ENCODE results near the gene GDE1. TPM values are rescaled to one million over a fixed set of nuclear protein-coding genes. Genes with fewer than 3 reads are reported as not detected.

The GDE1 gene
- total RNA-seq, 1 donor from 2014 or later = 126 TPM

DNA sequence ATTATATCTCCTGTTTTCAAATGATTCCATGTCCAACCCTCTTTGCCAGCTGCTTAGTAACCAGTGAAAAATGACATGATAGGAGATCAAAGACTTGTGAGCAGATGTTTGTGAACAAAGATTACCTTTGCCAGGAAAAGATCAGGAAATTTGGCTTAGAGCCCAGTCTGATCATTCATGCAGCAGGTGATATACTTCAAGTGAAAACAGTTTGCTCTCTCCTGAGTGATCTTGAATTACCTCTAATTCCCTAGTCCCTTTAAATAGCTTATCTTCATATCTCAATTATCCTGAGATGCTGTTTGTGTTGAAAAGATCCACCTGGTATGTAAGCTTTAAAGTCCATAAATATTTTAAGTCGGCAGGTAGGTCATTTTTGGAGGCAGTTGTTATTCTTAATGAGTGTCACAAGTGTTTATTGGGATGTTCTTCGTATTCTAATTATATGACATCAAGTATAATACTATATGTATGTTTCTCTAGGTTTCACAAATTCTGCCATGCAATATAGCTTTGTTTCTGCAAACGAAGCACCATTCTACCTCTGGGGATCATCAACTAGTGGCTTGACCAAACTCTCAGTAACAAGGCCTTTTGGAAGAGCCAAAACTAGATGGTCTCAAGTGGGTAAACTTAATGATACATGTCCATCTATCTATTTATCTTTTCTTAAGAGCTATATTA lies 20.4 kb upstream of the GDE1 start:
- intact Hi-C loops (cut with micrococcal nuclease) = no loop called here

DNA sequence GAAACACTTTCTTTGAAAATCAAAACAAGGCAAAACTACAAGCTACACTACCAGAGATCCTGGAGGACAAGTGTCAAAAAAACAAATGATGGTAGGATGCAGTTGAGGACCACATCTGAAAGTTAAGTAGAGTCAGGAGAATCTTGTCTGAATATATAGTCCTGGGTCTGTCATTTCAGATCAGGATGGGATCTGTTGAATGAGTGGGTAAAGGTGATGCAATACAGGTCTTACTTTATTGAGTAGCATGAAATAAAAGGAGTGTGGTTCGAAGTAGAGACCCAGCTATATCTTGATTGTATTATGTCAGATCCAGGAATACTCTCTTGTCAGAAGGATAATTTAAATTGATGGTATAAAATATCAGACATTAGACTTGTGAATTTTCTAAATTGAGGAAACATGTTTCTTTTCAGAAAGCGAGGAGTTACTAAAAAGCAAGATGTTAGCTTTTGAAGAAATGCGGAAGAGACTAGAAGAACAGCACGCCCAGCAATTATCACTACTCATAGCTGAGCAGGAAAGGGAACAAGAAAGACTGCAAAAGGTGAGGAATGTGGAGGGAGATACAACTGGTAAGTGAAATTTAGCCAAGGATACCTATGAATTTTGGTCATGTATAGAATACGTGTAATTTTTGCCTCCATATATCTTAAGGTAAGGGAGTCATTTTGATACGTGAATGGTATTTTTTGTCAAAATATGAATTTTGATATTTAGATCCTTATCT lies 18.5 kb upstream of the GDE1 start:
- H3K4me1 ChIP-seq = no peaks in the 10 kb centered on the region
- H3K27me3 ChIP-seq (ENCODE audit: low read depth) = no peaks in the 10 kb centered on the region
- no peak overlapping the region for H3K4me3 ChIP-seq
- H3K9me3 ChIP-seq (replicated peaks) = no peaks in the 10 kb centered on the region
- DNase-seq = no peak
- peaks cover 80% of the 10 kb centered on the region for H3K36me3 ChIP-seq
- H3K27ac ChIP-seq (replicated peaks) = no peak overlapping the region
- TF ChIP-seq, protein P1, sequence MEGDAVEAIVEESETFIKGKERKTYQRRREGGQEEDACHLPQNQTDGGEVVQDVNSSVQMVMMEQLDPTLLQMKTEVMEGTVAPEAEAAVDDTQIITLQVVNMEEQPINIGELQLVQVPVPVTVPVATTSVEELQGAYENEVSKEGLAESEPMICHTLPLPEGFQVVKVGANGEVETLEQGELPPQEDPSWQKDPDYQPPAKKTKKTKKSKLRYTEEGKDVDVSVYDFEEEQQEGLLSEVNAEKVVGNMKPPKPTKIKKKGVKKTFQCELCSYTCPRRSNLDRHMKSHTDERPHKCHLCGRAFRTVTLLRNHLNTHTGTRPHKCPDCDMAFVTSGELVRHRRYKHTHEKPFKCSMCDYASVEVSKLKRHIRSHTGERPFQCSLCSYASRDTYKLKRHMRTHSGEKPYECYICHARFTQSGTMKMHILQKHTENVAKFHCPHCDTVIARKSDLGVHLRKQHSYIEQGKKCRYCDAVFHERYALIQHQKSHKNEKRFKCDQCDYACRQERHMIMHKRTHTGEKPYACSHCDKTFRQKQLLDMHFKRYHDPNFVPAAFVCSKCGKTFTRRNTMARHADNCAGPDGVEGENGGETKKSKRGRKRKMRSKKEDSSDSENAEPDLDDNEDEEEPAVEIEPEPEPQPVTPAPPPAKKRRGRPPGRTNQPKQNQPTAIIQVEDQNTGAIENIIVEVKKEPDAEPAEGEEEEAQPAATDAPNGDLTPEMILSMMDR (IDR thresholded peaks at IDR 0.05; ENCODE audit: borderline replicate concordance) = no peak
- intact Hi-C loops (cut with micrococcal nuclease) = no loop called here

More for the DNA sequence above, 20.4 kb upstream of the GDE1 start:
- H3K4me1 ChIP-seq = no peaks in the 10 kb centered on the region
- TF ChIP-seq, protein P1 (IDR thresholded peaks at IDR 0.05; ENCODE audit: borderline replicate concordance) = no peak
- DNase-seq = no peak
- no peak overlapping the region for H3K27ac ChIP-seq (replicated peaks)
- H3K9me3 ChIP-seq (replicated peaks) = no peaks in the 10 kb centered on the region
- H3K4me3 ChIP-seq = no peak overlapping the region
- peaks cover 83% of the 10 kb centered on the region for H3K36me3 ChIP-seq
- no peaks in the 10 kb centered on the region for H3K27me3 ChIP-seq (ENCODE audit: low read depth)

DNA sequence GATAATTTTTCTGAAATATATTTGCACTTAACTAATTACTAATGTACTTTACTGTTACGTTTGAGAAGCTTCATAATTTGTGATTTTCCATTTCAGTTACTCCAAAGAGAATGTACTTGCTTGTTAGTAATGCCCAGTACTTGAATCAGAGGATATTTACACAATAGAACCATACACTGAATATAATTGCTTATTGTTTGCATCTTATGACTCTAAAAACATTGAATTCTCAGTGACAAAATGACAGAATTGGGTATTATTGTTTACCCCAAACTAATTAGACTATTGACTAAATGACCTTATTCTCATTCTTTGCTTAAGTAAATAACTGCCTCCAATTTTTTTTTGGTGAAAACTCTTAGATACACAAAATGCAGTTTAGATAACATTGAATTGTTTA lies 10.7 kb upstream of the GDE1 start:
- no peak overlapping the region for H3K4me3 ChIP-seq
- TF ChIP-seq, protein P1 (IDR thresholded peaks at IDR 0.05; ENCODE audit: borderline replicate concordance) = no peak
- H3K9me3 ChIP-seq (replicated peaks) = no peaks in the 10 kb centered on the region
- DNase-seq = no peak
- no peak overlapping the region for H3K27ac ChIP-seq (replicated peaks)
- no peaks in the 10 kb centered on the region for H3K4me1 ChIP-seq
- no peaks in the 10 kb centered on the region for H3K27me3 ChIP-seq (ENCODE audit: low read depth)
- peaks cover 61% of the 10 kb centered on the region for H3K36me3 ChIP-seq
- intact Hi-C loops (cut with micrococcal nuclease) = no loop called here

DNA sequence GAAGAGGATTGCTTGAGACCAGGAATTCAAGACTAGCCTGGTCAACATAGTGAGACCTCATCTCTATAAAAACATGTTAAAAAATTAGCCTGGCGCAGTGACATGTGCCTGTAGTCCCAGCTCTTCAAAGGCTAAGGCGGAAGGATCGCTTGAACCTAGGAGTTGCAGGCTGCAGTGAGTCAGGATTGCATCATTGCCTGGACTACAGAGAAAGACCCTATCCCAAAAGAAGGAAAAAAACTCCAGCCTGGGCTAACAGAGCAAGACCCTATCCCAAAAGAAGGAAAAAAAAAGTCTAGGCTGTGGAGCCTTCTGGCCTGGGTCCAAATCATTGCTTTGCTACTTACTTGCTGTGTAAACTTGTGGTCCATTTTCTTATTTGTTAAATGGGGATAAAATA lies 6.8 kb upstream of the GDE1 start:
- Histone ChIP-seq H3K36me3 (peaks cover 33% of the 10 kb centered on the region), H3K27ac (replicated peaks) (no peak overlapping the region), H3K9me3 (replicated peaks) (no peaks in the 10 kb centered on the region), H3K4me3 (no peak overlapping the region), H3K27me3 (ENCODE audit: low read depth) (no peaks in the 10 kb centered on the region), H3K4me1 (peaks cover 17% of the 10 kb centered on the region)
- intact Hi-C loops (cut with micrococcal nuclease) = no loop called here
- TF ChIP-seq, protein P1 (IDR thresholded peaks at IDR 0.05; ENCODE audit: borderline replicate concordance) = no peak
- no peak for DNase-seq

DNA sequence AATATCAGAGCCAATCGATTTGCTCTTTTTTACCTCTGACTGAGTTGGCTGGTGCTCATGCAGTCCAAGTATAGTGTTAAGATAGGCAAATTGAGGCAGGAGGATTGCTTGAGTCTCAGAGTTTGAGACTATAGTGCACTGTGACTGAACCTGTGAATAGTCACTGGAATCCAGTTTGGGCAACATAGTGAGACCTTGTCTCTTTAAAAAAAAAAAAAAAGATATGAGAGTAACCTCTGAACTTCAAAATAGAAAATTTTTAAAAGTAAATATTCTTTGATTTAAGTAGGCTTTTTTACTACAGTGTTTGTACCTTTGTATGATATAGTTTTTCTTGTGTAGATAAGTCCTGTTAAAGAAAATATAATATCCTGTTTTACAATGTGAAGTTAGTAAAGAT lies 5.3 kb upstream of the GDE1 start:
- H3K4me1 ChIP-seq = peaks cover 30% of the 10 kb centered on the region
- no peaks in the 10 kb centered on the region for H3K27me3 ChIP-seq (ENCODE audit: low read depth)
- no peak overlapping the region for H3K27ac ChIP-seq (replicated peaks)
- intact Hi-C loops (cut with micrococcal nuclease) = no loop called here
- TF ChIP-seq, protein P1 (IDR thresholded peaks at IDR 0.05; ENCODE audit: borderline replicate concordance) = no peak
- no peak for DNase-seq
- no peak overlapping the region for H3K4me3 ChIP-seq
- no peaks in the 10 kb centered on the region for H3K9me3 ChIP-seq (replicated peaks)
- peaks cover 18% of the 10 kb centered on the region for H3K36me3 ChIP-seq
